SK-N-SH (cell line): ENCODE measurements around the gene CCM2. TPM values are rescaled to one million over a fixed set of nuclear protein-coding genes. Genes with fewer than 3 reads are reported as not detected.
A peak's percentile ranks its signal among the peaks of the same experiment; 100 is the strongest.

ENCODE experiments used
- CTCF ChIA-PET: fragments of 300-600, 350-600 bp; formaldehyde crosslinking; extraction: SDS; loops from one replicate; lab custom pipeline; 2021; lab: Yijun Ruan, JAX
- POLR2A ChIA-PET: fragments of 350-600 bp; sonication (Branson Sonifier 250); formaldehyde crosslinking; extraction: SDS; loops from one replicate; lab custom pipeline; 2020; ENCODE audit warnings: antibody characterized with exemption, inconsistent platforms; lab: Yijun Ruan, JAX
- DNase-seq: peaks from one replicate; pipeline ENCODE4 v3.0.0; 2012
- H2AFZ ChIP-seq: fragments of 200-600 bp; sonication (generic); 2 replicates; pipeline ENCODE4 v1.8.1; 2016; ENCODE audit warnings: antibody characterized with exemption, mild to moderate bottlenecking, low read depth
- H3F3A ChIP-seq: fragments of 200-600 bp; sonication (generic); replicated peaks from 2 replicates; pipeline ENCODE3; 2016; ENCODE audit warnings: antibody characterized with exemption, mild to moderate bottlenecking; ENCODE audit not compliant: insufficient read depth
- H3K27ac ChIP-seq, 2 experiments: fragments of 200-500 bp in 1 of 2; fragments of 200-600 bp in 1 of 2; sonication (Bioruptor generic) in 1 of 2; sonication (generic), shearing (Covaris generic) in 1 of 2; 2 replicates each; pipeline versions ENCODE4 v1.5.1 to v1.6.1; 2014 to 2016; ENCODE audit warnings: low read depth in 2 of 2, inconsistent platforms in 1 of 2, low read length in 1 of 2, mild to moderate bottlenecking in 1 of 2, mixed read lengths in 1 of 2
- H3K27me3 ChIP-seq: fragments of 200-600 bp; sonication (generic), shearing (Covaris generic); 2 replicates; pipeline ENCODE4 v1.6.1; 2016; ENCODE audit warnings: mixed run types; ENCODE audit not compliant: insufficient read depth
- H3K36me3 ChIP-seq, 2 experiments: fragments of 200-500 bp in 1 of 2; fragments of 200-600 bp in 1 of 2; sonication (Bioruptor generic) in 1 of 2; sonication (generic) in 1 of 2; replicated peaks in 1 of 2; 2 replicates each; pipeline versions ENCODE3 to v1.5.1; 2014 to 2016; ENCODE audit warnings: low read length in 1 of 2, mild to moderate bottlenecking in 1 of 2; ENCODE audit not compliant: insufficient read depth in 2 of 2, control insufficient read depth in 1 of 2
- H3K4me1 ChIP-seq, 2 experiments: fragments of 200-500 bp in 1 of 2; fragments of 200-600 bp in 1 of 2; sonication (Bioruptor generic) in 1 of 2; sonication (generic), shearing (Covaris generic) in 1 of 2; 2 replicates each; pipeline versions ENCODE4 v1.5.1 to v1.6.1; 2014 to 2016; ENCODE audit warnings: low read depth in 1 of 2, low read length in 1 of 2, mixed run types in 1 of 2; ENCODE audit not compliant: insufficient read depth in 2 of 2, control insufficient read depth in 1 of 2
- H3K4me2 ChIP-seq: fragments of 200-600 bp; sonication (generic), shearing (Covaris generic); 2 replicates; pipeline ENCODE4 v1.6.1; 2017; ENCODE audit warnings: mixed run types
- H3K4me3 ChIP-seq, 2 experiments: fragments of 200-500 bp in 1 of 2; fragments of 200-600 bp in 1 of 2; sonication (Bioruptor generic) in 1 of 2; sonication (generic), shearing (Covaris generic) in 1 of 2; 2 replicates each; pipeline versions ENCODE4 v1.5.1 to v1.8.1; 2014 to 2016; ENCODE audit warnings: low read depth in 2 of 2, inconsistent platforms in 1 of 2, low read length in 1 of 2, mild to moderate bottlenecking in 1 of 2, mixed read lengths in 1 of 2, moderate library complexity in 1 of 2
- H3K79me2 ChIP-seq: fragments of 200-600 bp; sonication (generic); 2 replicates; pipeline ENCODE4 v1.8.1; 2017; ENCODE audit warnings: mild to moderate bottlenecking; ENCODE audit not compliant: insufficient read depth
- H3K9ac ChIP-seq: fragments of 200-600 bp; sonication (generic); 2 replicates; pipeline ENCODE4 v1.6.1; 2017; ENCODE audit warnings: mixed run types
- H3K9me2 ChIP-seq: fragments of 200-600 bp; sonication (generic); 2 replicates; pipeline ENCODE4 v1.6.1; 2017; ENCODE audit warnings: mixed run types
- H3K9me3 ChIP-seq: fragments of 200-600 bp; sonication (generic); 2 replicates; pipeline ENCODE4 v1.6.1; 2017; ENCODE audit warnings: mixed run types, mild to moderate bottlenecking, moderate library complexity
- H4K20me1 ChIP-seq: fragments of 200-600 bp; sonication (generic); 2 replicates; pipeline ENCODE4 v1.6.1; 2017; ENCODE audit warnings: mild to moderate bottlenecking, mixed run types; ENCODE audit not compliant: insufficient read depth
- CHD2 ChIP-seq: fragments of 150-350 bp; IDR thresholded peaks from 2 replicates; pipeline ENCODE4 v1.6.1; 2018; ENCODE audit warnings: low read length; ENCODE audit not compliant: partially characterized antibody
- EP300 ChIP-seq, 2 experiments: IDR thresholded peaks; 2 replicates each; pipeline versions ENCODE4 v1.4.0 to v1.6.1; 2012; ENCODE audit warnings: borderline replicate concordance in 1 of 2, low read depth in 1 of 2, low read length in 1 of 2
- EZH2phosphoT487 ChIP-seq: fragments of 200-600 bp; sonication (generic); IDR thresholded peaks from 2 replicates; pipeline ENCODE4 v1.6.1; 2017; ENCODE audit warnings: low read depth, mixed run types, mild to moderate bottlenecking, antibody characterized with exemption, moderate library complexity, borderline replicate concordance
- FOSL2 ChIP-seq: IDR thresholded peaks from 2 replicates; pipeline ENCODE4 v1.4.0; 2012; ENCODE audit warnings: low read depth, mild to moderate bottlenecking, moderate library complexity, borderline replicate concordance
- FOXM1 ChIP-seq: IDR thresholded peaks from 2 replicates; pipeline ENCODE4 v1.4.0; 2012; ENCODE audit warnings: low read depth, mild to moderate bottlenecking
- GABPA ChIP-seq: IDR thresholded peaks from 2 replicates; pipeline ENCODE4 v1.4.0; 2012; ENCODE audit warnings: low read depth, mild to moderate bottlenecking
- MXI1 ChIP-seq: IDR thresholded peaks from 2 replicates; pipeline ENCODE4 v1.6.1; 2012; ENCODE audit warnings: mild to moderate bottlenecking, low read depth, low read length, improper control_type of control experiment
- RAD21 ChIP-seq: IDR thresholded peaks from 2 replicates; pipeline ENCODE4 v1.6.1; 2012; ENCODE audit warnings: mild to moderate bottlenecking, low read length
- SIN3A ChIP-seq: IDR thresholded peaks from 2 replicates; pipeline ENCODE4 v1.6.1; 2012; ENCODE audit warnings: low read depth, mild to moderate bottlenecking, low read length, moderate library complexity, borderline replicate concordance
- SMC3 ChIP-seq: IDR thresholded peaks from 2 replicates; pipeline ENCODE4 v1.6.1; 2012; ENCODE audit warnings: low read depth, low read length, improper control_type of control experiment
- TAF1 ChIP-seq: IDR thresholded peaks from 2 replicates; pipeline ENCODE4 v1.6.1; 2012; ENCODE audit warnings: low read depth, mild to moderate bottlenecking, low read length, moderate library complexity, borderline replicate concordance
- WGBS: methylation state at CpG from one replicate; pipeline ENCODE4 v1.1.6; 2017; ENCODE audit warnings: low lambda C conversion rate; 5-methylcytosine and 5-hydroxymethylcytosine counted together
- polyA plus RNA-seq, 3 experiments: library from polyadenylated mRNA; depleted of rRNA; stranded (reverse); fragments of >200 nt; gene quantifications; 2 replicates each; pipeline ENCODE4 v1.2.3, GENCODE V29; 2012
- TF ChIP-seq, protein P1 (sequence below): IDR thresholded peaks from 2 replicates; pipeline ENCODE4 v1.4.0; 2012; ENCODE audit warnings: low read depth, borderline replicate concordance
- TF ChIP-seq, protein P2 (sequence below): IDR thresholded peaks from 2 replicates; pipeline ENCODE4; 2012
- TF ChIP-seq, protein P3 (sequence below): IDR thresholded peaks from 2 replicates; pipeline ENCODE4 v1.6.1; 2012; ENCODE audit warnings: mild to moderate bottlenecking, low read depth, low read length, moderate library complexity
- TF ChIP-seq, protein P4 (sequence below): fragments of 200-600 bp; sonication (generic); IDR thresholded peaks from 2 replicates; pipeline ENCODE4 v1.6.1; 2017; ENCODE audit warnings: antibody characterized with exemption, mild to moderate bottlenecking, moderate library complexity

CCM2 gene
- polyA plus RNA-seq, 1 of the 3 experiments (the other 2 are of a cell fraction) = 83.2 TPM

DNA sequence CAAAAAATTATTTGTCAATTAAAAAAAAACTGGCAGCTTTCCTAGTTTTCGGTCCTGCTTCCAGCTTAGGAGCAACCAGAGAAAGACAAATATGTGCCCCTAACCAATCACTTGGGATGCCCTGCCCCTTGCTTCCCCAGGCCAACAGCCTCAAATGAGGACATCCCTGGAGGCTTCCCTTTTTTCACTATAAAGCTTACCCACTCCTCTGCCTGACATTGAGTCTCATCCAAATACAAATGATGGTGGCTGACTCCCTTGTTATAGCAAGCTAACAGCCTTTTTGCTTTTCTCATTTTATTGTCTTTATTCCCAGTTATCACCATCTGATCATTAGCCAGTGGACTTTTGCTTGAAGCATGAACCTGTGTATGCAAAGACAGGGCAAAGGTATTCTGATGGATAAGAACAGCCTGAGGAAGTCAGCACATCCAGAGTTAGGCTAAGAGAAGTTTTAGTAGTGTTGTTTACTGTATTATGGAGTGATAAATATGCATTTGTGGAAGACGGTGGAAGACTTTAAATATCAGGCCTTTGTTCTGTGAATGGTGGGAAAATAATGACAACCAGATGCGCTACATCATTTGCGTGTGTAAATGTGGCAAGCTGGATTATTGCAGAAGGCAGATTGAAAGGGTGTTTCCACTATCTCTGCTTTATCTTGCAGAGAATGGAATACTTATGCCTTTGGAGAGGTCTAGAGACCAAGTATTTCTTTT is 1.7 kb upstream of the CCM2 start (continued):
- TF ChIP-seq, protein P1, sequence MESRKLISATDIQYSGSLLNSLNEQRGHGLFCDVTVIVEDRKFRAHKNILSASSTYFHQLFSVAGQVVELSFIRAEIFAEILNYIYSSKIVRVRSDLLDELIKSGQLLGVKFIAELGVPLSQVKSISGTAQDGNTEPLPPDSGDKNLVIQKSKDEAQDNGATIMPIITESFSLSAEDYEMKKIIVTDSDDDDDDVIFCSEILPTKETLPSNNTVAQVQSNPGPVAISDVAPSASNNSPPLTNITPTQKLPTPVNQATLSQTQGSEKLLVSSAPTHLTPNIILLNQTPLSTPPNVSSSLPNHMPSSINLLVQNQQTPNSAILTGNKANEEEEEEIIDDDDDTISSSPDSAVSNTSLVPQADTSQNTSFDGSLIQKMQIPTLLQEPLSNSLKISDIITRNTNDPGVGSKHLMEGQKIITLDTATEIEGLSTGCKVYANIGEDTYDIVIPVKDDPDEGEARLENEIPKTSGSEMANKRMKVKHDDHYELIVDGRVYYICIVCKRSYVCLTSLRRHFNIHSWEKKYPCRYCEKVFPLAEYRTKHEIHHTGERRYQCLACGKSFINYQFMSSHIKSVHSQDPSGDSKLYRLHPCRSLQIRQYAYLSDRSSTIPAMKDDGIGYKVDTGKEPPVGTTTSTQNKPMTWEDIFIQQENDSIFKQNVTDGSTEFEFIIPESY = no peak
- TF ChIP-seq CHD2 = no peak
- TF ChIP-seq SIN3A = no peak
- TF ChIP-seq, protein P2, sequence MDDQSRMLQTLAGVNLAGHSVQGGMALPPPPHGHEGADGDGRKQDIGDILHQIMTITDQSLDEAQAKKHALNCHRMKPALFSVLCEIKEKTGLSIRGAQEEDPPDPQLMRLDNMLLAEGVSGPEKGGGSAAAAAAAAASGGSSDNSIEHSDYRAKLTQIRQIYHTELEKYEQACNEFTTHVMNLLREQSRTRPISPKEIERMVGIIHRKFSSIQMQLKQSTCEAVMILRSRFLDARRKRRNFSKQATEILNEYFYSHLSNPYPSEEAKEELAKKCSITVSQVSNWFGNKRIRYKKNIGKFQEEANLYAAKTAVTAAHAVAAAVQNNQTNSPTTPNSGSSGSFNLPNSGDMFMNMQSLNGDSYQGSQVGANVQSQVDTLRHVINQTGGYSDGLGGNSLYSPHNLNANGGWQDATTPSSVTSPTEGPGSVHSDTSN = no peak

DNA sequence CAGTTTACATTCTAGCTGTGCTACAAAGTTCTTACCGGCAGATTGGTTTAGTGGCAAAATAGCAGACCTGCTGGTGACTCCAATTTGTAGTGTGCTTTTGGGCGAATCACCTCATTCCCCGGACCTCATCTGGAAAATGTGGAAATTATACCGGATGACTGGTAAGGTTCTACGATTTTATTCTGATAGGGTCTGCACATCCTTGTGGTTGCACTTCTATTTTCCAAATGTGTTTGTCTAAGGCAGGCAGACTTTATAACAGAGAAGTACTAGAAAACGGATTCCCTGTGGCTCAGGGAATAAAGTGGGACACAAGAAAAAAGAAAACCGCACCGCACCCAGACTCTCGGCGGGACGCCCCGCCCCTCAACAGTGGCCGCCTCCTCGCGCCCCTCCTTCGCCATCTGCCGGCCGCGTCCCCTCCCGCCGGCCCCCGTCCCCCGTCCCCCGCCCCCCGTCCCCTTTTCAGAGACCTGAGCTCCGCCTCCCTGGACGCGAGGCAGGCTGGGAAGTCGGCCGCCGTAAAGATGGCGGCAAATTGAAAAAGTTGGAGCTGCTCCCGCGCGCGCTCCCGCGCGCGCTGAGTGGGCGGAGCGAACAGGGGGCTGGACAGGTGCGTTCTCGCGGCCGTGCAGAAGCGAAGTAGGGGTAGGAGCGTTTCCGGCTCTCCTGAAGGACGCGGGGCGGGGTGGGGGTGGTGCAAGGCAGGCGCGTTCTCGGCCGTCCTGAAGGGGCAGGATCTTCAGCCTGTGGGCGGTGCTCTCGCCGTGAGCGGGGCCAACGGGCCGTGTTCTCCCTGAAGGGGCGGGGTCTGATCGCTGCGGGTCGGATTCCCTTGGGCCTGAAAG is 532 bp upstream of the CCM2 start:
- H3K36me3 ChIP-seq = no peaks in the 10 kb centered on the region
- WGBS = 1% methylated on average over 31 of the region's 66 CpGs
- CTCF ChIA-PET = interaction anchor here (0.7 to 2.5 kb wide), 7 partner anchors 12 to 136 kb away, joined by 3 to 12 read pairs (median 7); partner anchors contain the start of gene TBRG4
- TF ChIP-seq, protein P3, sequence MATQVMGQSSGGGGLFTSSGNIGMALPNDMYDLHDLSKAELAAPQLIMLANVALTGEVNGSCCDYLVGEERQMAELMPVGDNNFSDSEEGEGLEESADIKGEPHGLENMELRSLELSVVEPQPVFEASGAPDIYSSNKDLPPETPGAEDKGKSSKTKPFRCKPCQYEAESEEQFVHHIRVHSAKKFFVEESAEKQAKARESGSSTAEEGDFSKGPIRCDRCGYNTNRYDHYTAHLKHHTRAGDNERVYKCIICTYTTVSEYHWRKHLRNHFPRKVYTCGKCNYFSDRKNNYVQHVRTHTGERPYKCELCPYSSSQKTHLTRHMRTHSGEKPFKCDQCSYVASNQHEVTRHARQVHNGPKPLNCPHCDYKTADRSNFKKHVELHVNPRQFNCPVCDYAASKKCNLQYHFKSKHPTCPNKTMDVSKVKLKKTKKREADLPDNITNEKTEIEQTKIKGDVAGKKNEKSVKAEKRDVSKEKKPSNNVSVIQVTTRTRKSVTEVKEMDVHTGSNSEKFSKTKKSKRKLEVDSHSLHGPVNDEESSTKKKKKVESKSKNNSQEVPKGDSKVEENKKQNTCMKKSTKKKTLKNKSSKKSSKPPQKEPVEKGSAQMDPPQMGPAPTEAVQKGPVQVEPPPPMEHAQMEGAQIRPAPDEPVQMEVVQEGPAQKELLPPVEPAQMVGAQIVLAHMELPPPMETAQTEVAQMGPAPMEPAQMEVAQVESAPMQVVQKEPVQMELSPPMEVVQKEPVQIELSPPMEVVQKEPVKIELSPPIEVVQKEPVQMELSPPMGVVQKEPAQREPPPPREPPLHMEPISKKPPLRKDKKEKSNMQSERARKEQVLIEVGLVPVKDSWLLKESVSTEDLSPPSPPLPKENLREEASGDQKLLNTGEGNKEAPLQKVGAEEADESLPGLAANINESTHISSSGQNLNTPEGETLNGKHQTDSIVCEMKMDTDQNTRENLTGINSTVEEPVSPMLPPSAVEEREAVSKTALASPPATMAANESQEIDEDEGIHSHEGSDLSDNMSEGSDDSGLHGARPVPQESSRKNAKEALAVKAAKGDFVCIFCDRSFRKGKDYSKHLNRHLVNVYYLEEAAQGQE = no peak; the same call in 1 of the 2 replicates
- TF ChIP-seq EZH2phosphoT487 (no peak), FOXM1 (no peak), GABPA (peak; percentile 72), TAF1 (peak; percentile 96), SMC3 (no peak; the same call in 1 of the 2 replicates), EP300 (IDR thresholded peaks at IDR 0.05; ENCODE audit: borderline replicate concordance in 1 of 2, low read depth in 1 of 2, low read length in 1 of 2) (0 out of 4 replicates have a peak, but pooled peaks of 1 of the 2 experiments have one; percentile 11), FOSL2 (no peak), MXI1 (peak; percentile 89), RAD21 (no peak)
- TF ChIP-seq, protein P4, sequence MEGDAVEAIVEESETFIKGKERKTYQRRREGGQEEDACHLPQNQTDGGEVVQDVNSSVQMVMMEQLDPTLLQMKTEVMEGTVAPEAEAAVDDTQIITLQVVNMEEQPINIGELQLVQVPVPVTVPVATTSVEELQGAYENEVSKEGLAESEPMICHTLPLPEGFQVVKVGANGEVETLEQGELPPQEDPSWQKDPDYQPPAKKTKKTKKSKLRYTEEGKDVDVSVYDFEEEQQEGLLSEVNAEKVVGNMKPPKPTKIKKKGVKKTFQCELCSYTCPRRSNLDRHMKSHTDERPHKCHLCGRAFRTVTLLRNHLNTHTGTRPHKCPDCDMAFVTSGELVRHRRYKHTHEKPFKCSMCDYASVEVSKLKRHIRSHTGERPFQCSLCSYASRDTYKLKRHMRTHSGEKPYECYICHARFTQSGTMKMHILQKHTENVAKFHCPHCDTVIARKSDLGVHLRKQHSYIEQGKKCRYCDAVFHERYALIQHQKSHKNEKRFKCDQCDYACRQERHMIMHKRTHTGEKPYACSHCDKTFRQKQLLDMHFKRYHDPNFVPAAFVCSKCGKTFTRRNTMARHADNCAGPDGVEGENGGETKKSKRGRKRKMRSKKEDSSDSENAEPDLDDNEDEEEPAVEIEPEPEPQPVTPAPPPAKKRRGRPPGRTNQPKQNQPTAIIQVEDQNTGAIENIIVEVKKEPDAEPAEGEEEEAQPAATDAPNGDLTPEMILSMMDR = no peak
- TF ChIP-seq, protein P1 = peak; percentile 94

More for the DNA sequence above, 532 bp upstream of the CCM2 start:
- Histone ChIP-seq H4K20me1 (peaks cover 34% of the 10 kb centered on the region), H2AFZ (peak overlapping the region; percentile 100), H3K27me3 (no peaks in the 10 kb centered on the region), H3K4me3 (peak overlapping the region; percentile 48 to 77), H3K27ac (peak overlapping the region; percentile 80 to 86), H3K9me3 (no peaks in the 10 kb centered on the region), H3F3A (peaks cover 5% of the 10 kb centered on the region), H3K4me1 (peaks cover 0 to 10% of the 10 kb centered on the region in 2 experiments; a peak in 3 of 4 replicates), H3K4me2 (peak overlapping the region; percentile 78), H3K9me2 (no peaks in the 10 kb centered on the region), H3K9ac (peak overlapping the region; percentile 75), H3K79me2 (peaks cover 41% of the 10 kb centered on the region)
- POLR2A ChIA-PET = interaction anchor here (0.6 to 3.3 kb wide), 5 partner anchors 14 to 112 kb away, joined by 3 to 28 read pairs (median 6); partner anchors contain the start of genes NACAD and TBRG4
- DNase-seq = peak; percentile 99
